ENCODE measurements around the gene NUP153. TPM values are rescaled to one million over a fixed set of nuclear protein-coding genes. Genes with fewer than 3 reads are reported as not detected.

Gene NUP153
- total RNA-seq, 1 experiment from 2014 or later = 104 TPM

GRCh38 chr6:17632934-17633333, 73.8 kb downstream of the NUP153 start:
- no TSS peak for BruUV-seq (replicated peaks)
- TF ChIP-seq EZH2 (IDR thresholded peaks at IDR 0.05; ENCODE audit: borderline replicate concordance, low read depth, low read length, poor library complexity, severe bottlenecking) (no peak), CTCF (conservative IDR thresholded peaks at IDR 0.05; ENCODE audit: low read depth, low read length) (no peak)

GRCh38 chr6:17630511-17631073, 76.1 kb downstream of the NUP153 start:
- CTCF ChIA-PET = no interaction called here
- POLR2A ChIA-PET (ENCODE audit: low non-redundant PET) = no interaction called here
- DNase-seq (ENCODE audit: low spot score) = no peak
- Histone ChIP-seq H3K36me3 (ENCODE audit: insufficient read depth, low read length, poor library complexity, severe bottlenecking) (peaks cover 79% of the 10 kb centered on the region), H3K4me1 (ENCODE audit: insufficient read depth, low read length, poor library complexity, severe bottlenecking) (peaks cover 3% of the 10 kb centered on the region), H3K27ac (ENCODE audit: low read depth, low read length, poor library complexity, severe bottlenecking) (no peak overlapping the region), H3K27me3 (replicated peaks; ENCODE audit: insufficient read depth, low read depth, low read length, poor library complexity) (no peaks in the 10 kb centered on the region), H3K9me3 (ENCODE audit: low read depth, low read length, poor library complexity, severe bottlenecking) (no peaks in the 10 kb centered on the region), H3K4me3 (ENCODE audit: low read depth, low read length, poor library complexity, severe bottlenecking) (no peak overlapping the region)
- BruUV-seq (replicated peaks) = no TSS peak
- TF ChIP-seq CTCF (conservative IDR thresholded peaks at IDR 0.05; ENCODE audit: low read depth, low read length) (no peak), EZH2 (IDR thresholded peaks at IDR 0.05; ENCODE audit: borderline replicate concordance, low read depth, low read length, poor library complexity, severe bottlenecking) (no peak)
- intact Hi-C loops (cut with micrococcal nuclease; ENCODE audit: unreplicated experiment) = no loop called here

More at GRCh38 chr6:17632934-17633333, 73.8 kb downstream of the NUP153 start:
- intact Hi-C loops (cut with micrococcal nuclease; ENCODE audit: unreplicated experiment) = no loop called here
- Histone ChIP-seq H3K36me3 (ENCODE audit: insufficient read depth, low read length, poor library complexity, severe bottlenecking) (peaks cover 80% of the 10 kb centered on the region), H3K4me3 (ENCODE audit: low read depth, low read length, poor library complexity, severe bottlenecking) (no peak overlapping the region), H3K9me3 (ENCODE audit: low read depth, low read length, poor library complexity, severe bottlenecking) (no peaks in the 10 kb centered on the region), H3K27ac (ENCODE audit: low read depth, low read length, poor library complexity, severe bottlenecking) (no peak overlapping the region), H3K4me1 (ENCODE audit: insufficient read depth, low read length, poor library complexity, severe bottlenecking) (peaks cover 3% of the 10 kb centered on the region), H3K27me3 (replicated peaks; ENCODE audit: insufficient read depth, low read depth, low read length, poor library complexity) (no peaks in the 10 kb centered on the region)
- CTCF ChIA-PET = no interaction called here
- no peak for DNase-seq (ENCODE audit: low spot score)
- POLR2A ChIA-PET (ENCODE audit: low non-redundant PET) = no interaction called here

- TF ChIP-seq CTCF (conservative IDR thresholded peaks at IDR 0.05; ENCODE audit: low read depth, low read length) = no peak
- TF ChIP-seq EZH2 (IDR thresholded peaks at IDR 0.05; ENCODE audit: borderline replicate concordance, low read depth, low read length, poor library complexity, severe bottlenecking) = no peak
- Histone ChIP-seq H3K9me3 (ENCODE audit: low read depth, low read length, poor library complexity, severe bottlenecking) (no peaks in the 10 kb centered on the region), H3K4me1 (ENCODE audit: insufficient read depth, low read length, poor library complexity, severe bottlenecking) (peaks cover 3% of the 10 kb centered on the region), H3K27me3 (replicated peaks; ENCODE audit: insufficient read depth, low read depth, low read length, poor library complexity) (no peaks in the 10 kb centered on the region), H3K36me3 (ENCODE audit: insufficient read depth, low read length, poor library complexity, severe bottlenecking) (peaks cover 80% of the 10 kb centered on the region), H3K4me3 (ENCODE audit: low read depth, low read length, poor library complexity, severe bottlenecking) (no peak overlapping the region), H3K27ac (ENCODE audit: low read depth, low read length, poor library complexity, severe bottlenecking) (no peak overlapping the region)
- DNase-seq (ENCODE audit: low spot score) = no peak
- ChIA-PET POLR2A (ENCODE audit: low non-redundant PET) (no interaction called here), CTCF (no interaction called here)
- BruUV-seq (replicated peaks) = no TSS peak
- intact Hi-C loops (cut with micrococcal nuclease; ENCODE audit: unreplicated experiment) = no loop called here
Observed at GRCh38 chr6:17629824-17630510, 76.8 kb downstream of the NUP153 start.

All from A673 (cell line).